HepG2 (cell line): Measurements from ENCODE around the gene TEX9. TPM values are rescaled to one million over a fixed set of nuclear protein-coding genes. Genes with fewer than 3 reads are reported as not detected.

Experiments
- ATAC-seq: fragments of 200-7000 bp; cut with Tn5 transposase; 3 replicates; pipeline ENCODE4 v1.9.1; 2020; ENCODE audit warnings: mild to moderate bottlenecking, moderate library complexity
- BruUV-seq: library from RNA; stranded (reverse); fragments of 400-500 nt; replicated peaks from 2 replicates; lab custom pipeline; 2021; lab: Mats Ljungman, UMichigan
- CTCF ChIA-PET: fragments of 300-600 bp; formaldehyde crosslinking; extraction: SDS; loops from one replicate; lab custom pipeline; 2021; ENCODE audit warnings: low total read pairs, inconsistent platforms, low intra/inter-chr PET ratio; lab: Yijun Ruan, JAX
- POLR2A ChIA-PET: fragments of 350-600 bp; sonication (Branson Sonifier 250); formaldehyde crosslinking; loops from one replicate; lab custom pipeline; 2020; ENCODE audit warnings: antibody characterized with exemption, inconsistent platforms; lab: Yijun Ruan, JAX
- DNase-seq: peaks from one replicate; pipeline ENCODE4 v3.0.0-alpha.2; 2015; ENCODE audit warnings: low spot score
- FAIRE-seq: peaks from 3 replicates; lab custom pipeline; 2011; peaks lifted over from hg19 to GRCh38; lab: Jason Lieb, UNC
- H2AFZ ChIP-seq: one replicate; pipeline ENCODE4 v1.6.1; 2011; ENCODE audit warnings: low read length, inconsistent platforms
- H3K27ac ChIP-seq: fragments of 300-600 bp; 3 replicates; pipeline ENCODE4 v1.8.0; 2011; ENCODE audit warnings: mixed run types, mild to moderate bottlenecking, mixed read lengths, low read length, inconsistent platforms; ENCODE audit not compliant: insufficient read depth; ENCODE audit errors: extremely low read length
- H3K27me3 ChIP-seq, 2 experiments: fragments of 200-600 bp in 1 of 2; 2 replicates in 1 of 2; 3 replicates in 1 of 2; pipeline versions ENCODE4 v1.6.0 to v1.8.0; 2011; ENCODE audit warnings: low read length in 2 of 2, mild to moderate bottlenecking in 2 of 2, moderate library complexity in 2 of 2, inconsistent platforms in 1 of 2; ENCODE audit not compliant: insufficient read depth in 2 of 2, control insufficient read depth in 1 of 2
- H3K36me3 ChIP-seq, 2 experiments: fragments of 200-600 bp in 1 of 2; replicated peaks in 1 of 2; 2 replicates in 1 of 2; 3 replicates in 1 of 2; pipeline versions ENCODE4 v1.5.1 to v1.8.0; 2011; ENCODE audit warnings: low read length in 2 of 2, inconsistent platforms in 1 of 2; ENCODE audit not compliant: insufficient read depth in 2 of 2, control insufficient read depth in 1 of 2
- H3K4me1 ChIP-seq: 2 replicates; pipeline ENCODE4 v1.5.1; 2012; ENCODE audit warnings: low read length, inconsistent platforms; ENCODE audit not compliant: insufficient read depth
- H3K4me2 ChIP-seq: 2 replicates; pipeline ENCODE4 v1.6.0; 2011; ENCODE audit warnings: low read depth, low read length, inconsistent platforms
- H3K4me3 ChIP-seq, 3 experiments: fragments of 200-600 bp in 1 of 3; sonication (generic), shearing (Covaris generic) in 1 of 3; replicated peaks in 1 of 3; 2 replicates each; pipeline ENCODE4 v1.5.1; 2011 to 2016; ENCODE audit warnings: low read length in 3 of 3, inconsistent platforms in 2 of 3, low read depth in 2 of 3, mild to moderate bottlenecking in 2 of 3, control low read depth in 1 of 3, mixed read lengths in 1 of 3; ENCODE audit not compliant: insufficient read depth in 1 of 3
- H3K79me2 ChIP-seq: one replicate; pipeline ENCODE4 v1.6.1; 2011; ENCODE audit warnings: low read length, inconsistent platforms; ENCODE audit not compliant: insufficient read depth
- H3K9ac ChIP-seq: 2 replicates; pipeline ENCODE4 v1.6.0; 2011; ENCODE audit warnings: mild to moderate bottlenecking, low read depth, low read length, inconsistent platforms; ENCODE audit not compliant: insufficient read depth
- H3K9me3 ChIP-seq: 2 replicates; pipeline ENCODE4 v1.5.1; 2012; ENCODE audit warnings: mild to moderate bottlenecking, low read length
- H4K20me1 ChIP-seq: 2 replicates; pipeline ENCODE4 v1.6.0; 2011; ENCODE audit warnings: inconsistent platforms, mild to moderate bottlenecking, low read length, moderate library complexity; ENCODE audit not compliant: insufficient read depth
- FOXP4 ChIP-seq: sonication (generic); formaldehyde crosslinking; IDR thresholded peaks from 2 replicates; pipeline ENCODE4 v1.4.0; 2020; ENCODE audit warnings: missing genetic modification reagents
- KLF11 ChIP-seq: IDR thresholded peaks from 2 replicates; pipeline ENCODE4 v1.6.1; 2016; ENCODE audit warnings: missing compliant biosample characterization
- ZFYVE20 ChIP-seq: sonication (generic); formaldehyde crosslinking; IDR thresholded peaks from 2 replicates; pipeline ENCODE4 v1.8.0; 2023; ENCODE audit warnings: low read depth, mild to moderate bottlenecking, moderate library complexity, missing genetic modification reagents, borderline replicate concordance
- ZNF224 ChIP-seq: sonication (generic); formaldehyde crosslinking; IDR thresholded peaks from 2 replicates; pipeline ENCODE4 v1.5.0; 2020; ENCODE audit warnings: mild to moderate bottlenecking, missing genetic modification reagents
- ZXDC ChIP-seq: sonication (generic); formaldehyde crosslinking; IDR thresholded peaks from 2 replicates; pipeline ENCODE4 v1.5.0; 2020; ENCODE audit warnings: mild to moderate bottlenecking, missing genetic modification reagents
- WGBS: methylation state at CpG from one replicate; pipeline ENCODE4 v1.1.6; 2017; ENCODE audit warnings: low lambda C conversion rate; 5-methylcytosine and 5-hydroxymethylcytosine counted together
- in situ Hi-C: cut with HindIII; loops from 2 replicates; pipeline ENCODE4 v1.10.0; 2017; ENCODE audit warnings: low pct_unique_long_range_greater_than_20kb; ENCODE audit not compliant: extremely low pct_ligation_motif_present
- intact Hi-C: fragments of 100-400 bp; cut with micrococcal nuclease; formaldehyde crosslinking; loops from one replicate; pipeline ENCODE4 v1.10.0; 2022; ENCODE audit not compliant: unreplicated experiment
- polyA plus RNA-seq, 8 experiments: library from polyadenylated mRNA; depleted of rRNA in 3 of 8; stranded (reverse) in 7 of 8; unstranded in 1 of 8; fragments of >200 nt; fragmentation: Illumina TruSeq in 4 of 8; extraction: Trizol in 4 of 8; gene quantifications; 2 replicates each; pipeline versions ENCODE4 v1.2.1 to v1.2.3, GENCODE V29; 2011 to 2016; ENCODE audit warnings: low read depth in 4 of 8, missing spikeins in 1 of 8, mixed read lengths in 1 of 8; ENCODE audit not compliant: insufficient read depth in 1 of 8
- total RNA-seq, 5 experiments: library from RNA; depleted of rRNA; stranded (reverse); fragments of >200 nt; fragmentation: Illumina TruSeq; extraction: Trizol; gene quantifications; 2 replicates each; pipeline ENCODE4 v1.2.3, GENCODE V29; 2016; ENCODE audit warnings: low read depth in 1 of 5

TEX9 gene
- total and polyA plus RNA-seq, 2 of the 13 experiments (the other 11 are each of a cell fraction or from before 2014, with no cell fraction given), result 0.82 to 6.9 TPM

GRCh38 chr15:56320316-56320715, 44.9 kb upstream of the TEX9 start (continued):
- no peak for TF ChIP-seq ZXDC (CRISPR knock-in tag)
- no peak for TF ChIP-seq FOXP4
- TF ChIP-seq ZNF224 (CRISPR knock-in tag), result no peak
- no peak for TF ChIP-seq KLF11 (CRISPR knock-in tag)

- no peaks in the 10 kb centered on the region for H3K36me3 ChIP-seq
- H3K79me2 ChIP-seq, result no peaks in the 10 kb centered on the region
- H3K4me3 ChIP-seq, result no peak overlapping the region
- ATAC-seq, result no peak
- intact Hi-C loops, result no loop called here
- BruUV-seq, result no TSS peak
- H3K4me1 ChIP-seq, result 0 out of 2 replicates have a peak, but pooled peaks cover 8% of the 10 kb centered on the region
- ChIA-PET POLR2A (no interaction called here), CTCF (no interaction called here)
- H3K27ac ChIP-seq, result no peak overlapping the region
- peaks cover 0 to 3% of the 10 kb centered on the region in 2 experiments; a peak in 1 of 5 replicates for H3K27me3 ChIP-seq
- no peak overlapping the region for H2AFZ ChIP-seq
- in situ Hi-C loops, result no loop called here
- no peak for FAIRE-seq
- no peak for DNase-seq
- WGBS, result 20% methylated on average over 3 of the region's 3 CpGs
- H4K20me1 ChIP-seq, result no peaks in the 10 kb centered on the region
- H3K4me2 ChIP-seq, result no peak overlapping the region
- H3K9ac ChIP-seq, result no peak overlapping the region
- H3K9me3 ChIP-seq, result no peaks in the 10 kb centered on the region
- TF ChIP-seq ZFYVE20 (CRISPR knock-in tag), result no peak
Measured at GRCh38 chr15:56320861-56321260, 44.4 kb upstream of the TEX9 start.
